Measurements from ENCODE around the gene RIMBP2.
"Not testable (repeated sequence)": the region's sequence is repeated elsewhere in the genome, so short reads cannot be mapped to it uniquely, and the experiment has no call there.

Gene RIMBP2

GRCh38 chr12:130706311-130706710 lies 9.8 kb downstream of the RIMBP2 start:
- Mint-ChIP-seq H3K4me3 (no peak overlapping the region), H3K27ac (no peak overlapping the region), H3K9me3 (peaks cover 6% of the 10 kb centered on the region), H3K36me3 (no peaks in the 10 kb centered on the region), H3K4me1 (no peaks in the 10 kb centered on the region), H3K27me3 (peaks cover 6% of the 10 kb centered on the region)
- DNase-seq (ENCODE audit: low spot score in 2 of 2) (no peak), ATAC-seq (ENCODE audit: low read depth) (no peak)

GRCh38 chr12:130705178-130705822 lies 10.8 kb downstream of the RIMBP2 start:
- Mint-ChIP-seq H3K36me3 (no peaks in the 10 kb centered on the region), H3K27ac (no peak overlapping the region), H3K4me3 (no peak overlapping the region), H3K9me3 (peaks cover 6% of the 10 kb centered on the region), H3K4me1 (no peaks in the 10 kb centered on the region), H3K27me3 (peaks cover 2% of the 10 kb centered on the region)
- ATAC-seq (ENCODE audit: low read depth) (no peak), DNase-seq (ENCODE audit: low spot score in 2 of 2) (no peak)

GRCh38 chr12:130704606-130705005 lies 11.5 kb downstream of the RIMBP2 start:
- H3K27me3 Mint-ChIP-seq: peaks cover 2% of the 10 kb centered on the region
- H3K36me3 Mint-ChIP-seq: no peaks in the 10 kb centered on the region
- no peaks in the 10 kb centered on the region for H3K4me1 Mint-ChIP-seq
- peaks cover 6% of the 10 kb centered on the region for H3K9me3 Mint-ChIP-seq
- ATAC-seq (ENCODE audit: low read depth) (no peak), DNase-seq (ENCODE audit: low spot score in 2 of 2) (no peak)
- H3K4me3 Mint-ChIP-seq: no peak overlapping the region
- H3K27ac Mint-ChIP-seq: no peak overlapping the region

DNA sequence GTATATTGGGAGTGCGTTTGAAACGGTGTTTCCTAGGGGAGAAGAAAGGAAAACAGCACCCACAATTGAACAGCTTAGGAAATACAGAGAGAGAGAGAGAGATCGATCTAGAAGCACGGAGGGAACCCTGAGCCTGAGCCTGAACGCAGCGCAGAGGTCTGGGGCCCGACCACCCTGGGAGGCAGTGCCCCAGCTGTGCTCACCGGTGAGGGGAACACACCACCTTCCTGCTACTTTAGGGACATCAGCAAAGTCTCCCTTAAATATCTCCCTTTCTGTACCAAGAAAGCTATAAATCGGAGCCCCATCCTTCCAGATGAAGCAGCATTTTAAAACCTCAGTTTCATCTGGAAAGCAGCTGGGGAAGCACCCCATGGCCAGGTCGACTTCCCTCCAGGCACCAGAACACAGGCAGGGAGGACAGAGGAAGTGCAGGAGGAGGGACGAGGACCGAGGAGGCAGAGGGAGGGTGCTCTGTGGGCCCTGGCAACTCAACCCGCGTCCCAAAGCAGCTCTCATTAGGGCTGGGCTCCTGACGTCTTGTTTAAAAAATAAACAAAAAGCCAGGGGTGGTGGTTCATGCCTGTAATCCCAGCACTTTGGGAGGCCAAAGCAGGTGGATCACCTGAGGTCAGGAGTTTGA lies 12.2 kb downstream of the RIMBP2 start:
- Mint-ChIP-seq H3K4me1 (no peaks in the 10 kb centered on the region), H3K27ac (no peak overlapping the region), H3K4me3 (no peak overlapping the region), H3K27me3 (peaks cover 2% of the 10 kb centered on the region), H3K36me3 (no peaks in the 10 kb centered on the region), H3K9me3 (peaks cover 6% of the 10 kb centered on the region)
- DNase-seq (ENCODE audit: low spot score in 2 of 2) (no peak), ATAC-seq (ENCODE audit: low read depth) (no peak)

GRCh38 chr12:130702966-130703732 lies 12.9 kb downstream of the RIMBP2 start:
- H3K9me3 Mint-ChIP-seq: peaks cover 6% of the 10 kb centered on the region
- ATAC-seq (ENCODE audit: low read depth) (no peak), DNase-seq (ENCODE audit: low spot score in 2 of 2) (no peak)
- no peaks in the 10 kb centered on the region for H3K36me3 Mint-ChIP-seq
- no peak overlapping the region for H3K4me3 Mint-ChIP-seq
- no peak overlapping the region for H3K27ac Mint-ChIP-seq
- H3K27me3 Mint-ChIP-seq: peaks cover 2% of the 10 kb centered on the region
- H3K4me1 Mint-ChIP-seq: no peaks in the 10 kb centered on the region

- H3K27me3 Mint-ChIP-seq: no peaks in the 10 kb centered on the region
- no peaks in the 10 kb centered on the region for H3K36me3 Mint-ChIP-seq
- H3K4me3 Mint-ChIP-seq: no peak overlapping the region
- H3K9me3 Mint-ChIP-seq: no peaks in the 10 kb centered on the region
- H3K4me1 Mint-ChIP-seq: no peaks in the 10 kb centered on the region
- H3K27ac Mint-ChIP-seq: no peak overlapping the region
- ATAC-seq (ENCODE audit: low read depth): no peak
- DNase-seq (ENCODE audit: low spot score in 2 of 2): no peak
These were observed 14.7 kb downstream of the RIMBP2 start for GRCh38 chr12:130701402-130701744.

DNA sequence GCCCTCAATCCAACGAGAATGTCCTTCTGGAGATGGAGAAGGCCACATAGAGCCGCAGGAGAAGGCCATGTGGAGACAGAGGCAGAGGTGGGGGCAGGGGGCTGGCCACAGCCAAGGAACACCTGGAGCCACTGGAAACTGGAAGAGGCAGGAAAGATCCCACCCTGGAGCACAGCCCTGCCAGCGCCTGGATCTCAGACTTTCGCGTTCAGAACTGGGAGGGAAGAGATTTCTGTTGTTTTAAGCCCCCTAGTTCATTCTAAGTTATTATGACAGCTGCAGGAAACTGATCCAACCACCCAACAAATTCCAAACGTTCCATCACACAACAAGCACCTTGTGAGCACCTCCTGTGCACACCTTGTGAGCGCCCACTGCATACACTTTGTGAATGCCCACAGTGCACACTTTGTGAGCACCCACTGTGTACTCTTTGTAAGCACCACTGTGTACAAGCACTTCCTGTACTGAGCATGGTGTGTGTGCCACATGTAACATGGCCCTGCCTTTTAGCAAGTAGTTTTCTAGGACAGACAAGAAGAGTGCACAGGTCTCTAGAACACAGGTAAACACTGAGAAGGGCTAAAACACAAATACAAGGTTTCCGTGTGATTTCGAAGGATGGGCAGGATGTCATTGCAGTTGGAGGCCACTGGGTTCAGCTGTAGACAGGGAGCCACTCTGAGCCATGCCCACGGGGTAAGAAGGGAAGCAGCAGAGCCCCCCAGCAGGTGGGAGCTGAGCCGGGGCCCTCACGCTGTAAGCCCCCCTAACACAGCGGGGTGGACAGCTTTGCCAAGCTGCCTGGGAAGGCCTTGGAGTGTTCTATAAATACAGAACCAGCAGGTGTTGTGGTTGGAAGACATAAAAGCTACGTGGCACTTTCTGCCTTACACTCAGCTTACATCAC lies 15.4 kb downstream of the RIMBP2 start:
- DNase-seq (ENCODE audit: low spot score in 2 of 2): no peak
- no peaks in the 10 kb centered on the region for H3K27me3 Mint-ChIP-seq
- H3K27ac Mint-ChIP-seq: no peak overlapping the region
- no peaks in the 10 kb centered on the region for H3K36me3 Mint-ChIP-seq
- no peak for ATAC-seq (ENCODE audit: low read depth)
- no peaks in the 10 kb centered on the region for H3K4me1 Mint-ChIP-seq
- H3K4me3 Mint-ChIP-seq: no peak overlapping the region
- no peaks in the 10 kb centered on the region for H3K9me3 Mint-ChIP-seq

DNA sequence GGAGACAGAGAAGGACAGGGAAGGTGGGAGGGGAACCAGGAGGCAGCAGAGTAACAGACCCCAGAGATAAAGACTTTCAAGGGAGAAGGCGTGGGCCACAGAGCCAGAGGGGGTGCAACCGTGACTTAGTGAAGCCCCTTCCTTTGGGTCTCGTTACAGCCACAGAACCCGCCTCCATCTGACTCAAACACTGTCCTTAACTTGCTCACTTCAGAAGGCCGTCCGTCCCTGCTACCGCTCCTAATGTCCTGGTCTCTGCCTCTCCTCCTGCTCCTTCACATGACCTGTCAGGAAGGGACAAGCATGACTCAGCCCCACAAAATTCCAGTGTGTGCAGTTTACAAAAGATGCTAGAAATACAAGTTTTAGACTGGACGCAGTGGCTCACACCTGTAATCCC lies 18.0 kb downstream of the RIMBP2 start:
- no peak overlapping the region for H3K27ac Mint-ChIP-seq
- DNase-seq (ENCODE audit: low spot score in 2 of 2) (no peak), ATAC-seq (ENCODE audit: low read depth) (no peak)
- no peaks in the 10 kb centered on the region for H3K4me1 Mint-ChIP-seq
- H3K4me3 Mint-ChIP-seq: no peak overlapping the region
- peaks cover 7% of the 10 kb centered on the region for H3K27me3 Mint-ChIP-seq
- no peaks in the 10 kb centered on the region for H3K36me3 Mint-ChIP-seq
- no peaks in the 10 kb centered on the region for H3K9me3 Mint-ChIP-seq

DNA sequence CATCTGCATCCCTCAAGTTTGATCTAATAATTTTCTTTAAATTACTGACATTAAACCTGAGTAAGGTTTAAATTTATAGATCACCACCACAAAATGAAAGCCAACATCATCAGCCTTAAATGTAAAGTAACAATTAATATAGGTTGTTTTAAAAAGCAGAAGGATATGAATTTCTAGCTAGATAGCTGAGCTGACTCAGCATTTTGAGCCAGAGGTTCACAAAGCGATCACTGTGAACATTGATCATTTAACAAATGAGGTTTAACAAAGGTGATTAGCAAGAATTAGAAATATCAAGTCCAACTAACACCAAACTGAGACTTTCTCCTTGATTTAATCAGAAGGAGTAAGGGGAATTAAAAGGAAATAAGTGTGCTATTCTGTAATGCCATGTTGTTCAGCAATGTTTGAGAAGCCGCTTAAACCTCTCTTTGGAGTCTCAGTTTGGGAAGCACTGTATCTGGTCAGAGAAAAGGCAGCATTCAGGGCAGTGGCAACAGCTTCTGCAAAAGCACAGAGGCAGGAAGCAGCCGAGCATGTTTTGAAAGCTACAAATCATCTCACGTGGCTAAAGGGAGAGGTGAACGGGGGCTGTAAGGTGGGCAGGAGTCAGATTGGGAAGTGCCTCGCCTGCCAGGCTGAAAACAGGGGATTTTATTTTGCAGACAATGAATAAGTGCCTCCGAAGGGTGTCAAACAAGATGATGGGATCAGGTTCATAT lies 19.6 kb downstream of the RIMBP2 start:
- no peak for ATAC-seq (ENCODE audit: low read depth)
- H3K4me1 Mint-ChIP-seq: peaks cover 3% of the 10 kb centered on the region
- no peaks in the 10 kb centered on the region for H3K9me3 Mint-ChIP-seq
- peaks cover 13% of the 10 kb centered on the region for H3K27me3 Mint-ChIP-seq
- DNase-seq (ENCODE audit: low spot score in 2 of 2): no peak
- H3K27ac Mint-ChIP-seq: no peak overlapping the region
- no peak overlapping the region for H3K4me3 Mint-ChIP-seq
- no peaks in the 10 kb centered on the region for H3K36me3 Mint-ChIP-seq

- ATAC-seq (ENCODE audit: low read depth): no peak
- no peak overlapping the region for H3K4me3 Mint-ChIP-seq
- no peak for DNase-seq (ENCODE audit: low spot score in 2 of 2)
- H3K9me3 Mint-ChIP-seq: no peaks in the 10 kb centered on the region
- H3K27me3 Mint-ChIP-seq: peaks cover 13% of the 10 kb centered on the region
- H3K27ac Mint-ChIP-seq: no peak overlapping the region
- no peaks in the 10 kb centered on the region for H3K36me3 Mint-ChIP-seq
- peaks cover 3% of the 10 kb centered on the region for H3K4me1 Mint-ChIP-seq
These were observed 21.0 kb downstream of the RIMBP2 start for GRCh38 chr12:130695061-130695460.

DNA sequence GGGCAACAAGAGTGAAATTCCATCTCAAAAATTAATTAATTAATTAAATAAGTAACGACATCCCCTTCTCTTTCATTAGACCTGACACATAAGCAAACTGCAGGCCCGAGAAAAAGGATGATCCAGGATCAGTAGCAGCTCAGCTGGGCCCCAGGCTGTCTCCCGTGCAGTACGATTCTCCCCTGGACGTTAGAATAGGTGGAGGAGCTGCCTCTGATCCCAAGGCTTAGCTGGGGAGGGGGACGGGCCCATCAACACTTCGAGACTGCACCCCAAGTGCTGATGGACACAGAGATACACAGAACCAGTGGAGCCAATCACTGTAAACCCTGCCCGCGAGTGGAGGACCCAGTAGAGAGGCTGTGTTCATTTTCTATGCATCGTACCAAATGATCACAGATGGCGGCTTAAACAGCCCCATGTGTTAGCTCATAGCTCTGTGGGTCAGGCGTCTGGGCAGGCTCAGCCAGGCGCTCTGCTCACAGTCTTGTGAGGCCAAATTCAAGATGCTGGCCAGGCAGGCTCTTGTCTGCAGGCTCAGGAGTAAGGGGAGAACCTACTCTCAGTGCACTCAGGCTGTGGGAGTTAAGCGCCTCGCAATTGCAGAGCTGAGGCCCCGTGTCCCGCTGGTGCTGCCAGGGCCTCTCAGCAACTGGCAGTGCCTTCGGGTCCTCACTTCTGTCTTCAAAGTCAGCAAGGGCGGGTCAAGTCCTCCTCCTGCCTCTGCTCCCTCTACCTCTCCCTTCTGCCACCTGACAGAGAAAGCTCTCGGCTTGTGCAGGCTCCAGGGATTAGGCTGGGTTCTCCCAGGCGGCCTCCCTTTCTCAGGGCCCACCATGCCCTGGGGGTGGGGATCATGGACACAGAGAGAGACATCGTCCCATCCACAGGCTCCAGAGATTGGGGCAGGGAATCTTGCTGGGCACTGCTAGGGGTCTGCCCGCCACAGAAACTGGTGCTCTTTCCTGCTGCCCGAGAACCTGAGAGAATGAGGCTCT lies 26.4 kb downstream of the RIMBP2 start:
- Mint-ChIP-seq H3K9me3 (no peaks in the 10 kb centered on the region), H3K27ac (no peak overlapping the region), H3K4me1 (peaks cover 3% of the 10 kb centered on the region), H3K27me3 (peaks cover 11% of the 10 kb centered on the region), H3K4me3 (no peak overlapping the region), H3K36me3 (no peaks in the 10 kb centered on the region)
- ATAC-seq (ENCODE audit: low read depth) (no peak), DNase-seq (ENCODE audit: low spot score in 2 of 2) (no peak)

GRCh38 chr12:130688999-130689398 lies 27.1 kb downstream of the RIMBP2 start:
- H3K4me3 Mint-ChIP-seq; H3K9me3 Mint-ChIP-seq; H3K27ac Mint-ChIP-seq; H3K36me3 Mint-ChIP-seq; H3K4me1 Mint-ChIP-seq; H3K27me3 Mint-ChIP-seq; ATAC-seq (ENCODE audit: low read depth); DNase-seq (ENCODE audit: low spot score in 2 of 2): not testable (repeated sequence)
